ENCODE results near the gene ARHGEF10L. TPM values are rescaled to one million over a fixed set of nuclear protein-coding genes. Genes with fewer than 3 reads are reported as not detected.
"Not testable (repeated sequence)": the region's sequence is repeated elsewhere in the genome, so short reads cannot be mapped to it uniquely, and the experiment has no call there.

ARHGEF10L gene
- total RNA-seq, 2 experiments from 2014 or later: not detected

GRCh38 chr1:17739050-17739449, 199.6 kb downstream of the ARHGEF10L start:
- no peak overlapping the region for H3K4me3 Mint-ChIP-seq
- no peak overlapping the region for H3K27ac Mint-ChIP-seq
- CTCF ChIA-PET: no interaction called here
- POLR2A ChIA-PET: no interaction called here
- peaks cover 2% of the 10 kb centered on the region for H3K27me3 Mint-ChIP-seq
- H3K36me3 Mint-ChIP-seq (ENCODE audit: low read depth): no peaks in the 10 kb centered on the region
- DNase-seq: no peak
- no peaks in the 10 kb centered on the region for H3K9me3 Mint-ChIP-seq
- no peaks in the 10 kb centered on the region for H3K4me1 Mint-ChIP-seq

- CTCF ChIA-PET: no interaction called here
- Mint-ChIP-seq H3K27me3 (peaks cover 2% of the 10 kb centered on the region), H3K9me3 (no peaks in the 10 kb centered on the region), H3K27ac (no peak overlapping the region), H3K36me3 (ENCODE audit: low read depth) (no peaks in the 10 kb centered on the region), H3K4me3 (no peak overlapping the region), H3K4me1 (no peaks in the 10 kb centered on the region)
- POLR2A ChIA-PET: no interaction called here
- DNase-seq: no peak
Observed at GRCh38 chr1:17741052-17741451, 201.6 kb downstream of the ARHGEF10L start.

GRCh38 chr1:17742583-17742982, 203.1 kb downstream of the ARHGEF10L start:
- no peak overlapping the region for H3K27ac Mint-ChIP-seq
- H3K27me3 Mint-ChIP-seq: peaks cover 2% of the 10 kb centered on the region
- DNase-seq: no peak
- H3K4me1 Mint-ChIP-seq: no peaks in the 10 kb centered on the region
- ChIA-PET CTCF (no interaction called here), POLR2A (no interaction called here)
- H3K9me3 Mint-ChIP-seq: no peaks in the 10 kb centered on the region
- H3K4me3 Mint-ChIP-seq: no peak overlapping the region
- no peaks in the 10 kb centered on the region for H3K36me3 Mint-ChIP-seq (ENCODE audit: low read depth)

- H3K9me3 Mint-ChIP-seq: no peaks in the 10 kb centered on the region
- H3K4me1 Mint-ChIP-seq: no peaks in the 10 kb centered on the region
- CTCF ChIA-PET: no interaction called here
Observed at GRCh38 chr1:17743008-17743647, 203.6 kb downstream of the ARHGEF10L start.

GRCh38 chr1:17743925-17744324, 204.4 kb downstream of the ARHGEF10L start:
- Mint-ChIP-seq H3K9me3 (no peaks in the 10 kb centered on the region), H3K27ac (no peak overlapping the region), H3K4me1 (no peaks in the 10 kb centered on the region), H3K4me3 (no peak overlapping the region), H3K27me3 (peaks cover 2% of the 10 kb centered on the region), H3K36me3 (ENCODE audit: low read depth) (no peaks in the 10 kb centered on the region)
- ChIA-PET CTCF (no interaction called here), POLR2A (no interaction called here)
- DNase-seq: no peak

More at GRCh38 chr1:17743008-17743647, 203.6 kb downstream of the ARHGEF10L start:
- H3K4me3 Mint-ChIP-seq: no peak overlapping the region
- H3K27ac Mint-ChIP-seq: no peak overlapping the region
- POLR2A ChIA-PET: no interaction called here
- no peaks in the 10 kb centered on the region for H3K36me3 Mint-ChIP-seq (ENCODE audit: low read depth)
- H3K27me3 Mint-ChIP-seq: peaks cover 2% of the 10 kb centered on the region
- DNase-seq: no peak

GRCh38 chr1:17744666-17745478, 205.4 kb downstream of the ARHGEF10L start:
- Mint-ChIP-seq H3K9me3 (no peaks in the 10 kb centered on the region), H3K4me1 (no peaks in the 10 kb centered on the region), H3K36me3 (ENCODE audit: low read depth) (no peaks in the 10 kb centered on the region), H3K4me3 (no peak overlapping the region), H3K27ac (no peak overlapping the region), H3K27me3 (peaks cover 2% of the 10 kb centered on the region)
- no peak for DNase-seq
- ChIA-PET POLR2A (no interaction called here), CTCF (no interaction called here)

GRCh38 chr1:17745479-17745955, 206.0 kb downstream of the ARHGEF10L start:
- H3K4me3 Mint-ChIP-seq: no peak overlapping the region
- no peaks in the 10 kb centered on the region for H3K4me1 Mint-ChIP-seq
- POLR2A ChIA-PET: no interaction called here
- no peaks in the 10 kb centered on the region for H3K36me3 Mint-ChIP-seq (ENCODE audit: low read depth)
- no peaks in the 10 kb centered on the region for H3K9me3 Mint-ChIP-seq
- no peak for DNase-seq
- peaks cover 2% of the 10 kb centered on the region for H3K27me3 Mint-ChIP-seq
- CTCF ChIA-PET: no interaction called here
- H3K27ac Mint-ChIP-seq: no peak overlapping the region

GRCh38 chr1:17746281-17746680, 206.8 kb downstream of the ARHGEF10L start:
- DNase-seq: not testable (repeated sequence)

GRCh38 chr1:17746920-17747319, 207.4 kb downstream of the ARHGEF10L start:
- CTCF ChIA-PET: no interaction called here
- no peak for DNase-seq
- POLR2A ChIA-PET: no interaction called here
- Mint-ChIP-seq H3K27me3 (peaks cover 2% of the 10 kb centered on the region), H3K9me3 (peaks cover under 1% of the 10 kb centered on the region), H3K4me1 (no peaks in the 10 kb centered on the region), H3K27ac (no peak overlapping the region), H3K4me3 (no peak overlapping the region), H3K36me3 (ENCODE audit: low read depth) (no peaks in the 10 kb centered on the region)

More at GRCh38 chr1:17746281-17746680, 206.8 kb downstream of the ARHGEF10L start:
- H3K4me3 Mint-ChIP-seq; H3K27me3 Mint-ChIP-seq; H3K9me3 Mint-ChIP-seq; H3K36me3 Mint-ChIP-seq (ENCODE audit: low read depth); CTCF ChIA-PET; POLR2A ChIA-PET; H3K27ac Mint-ChIP-seq; H3K4me1 Mint-ChIP-seq: not testable (repeated sequence)

Other genes with a start within 250 kb of the ARHGEF10L start
- under 1 TPM; 0.17 to 0.23 TPM for gene PADI4, start 231.5 kb upstream of the ARHGEF10L start, total RNA-seq
- gene PADI6, start 167.5 kb upstream of the ARHGEF10L start, total RNA-seq: under 1 TPM; 0.10 TPM
- 100 to 1,000 TPM; 118 to 121 TPM for gene RCC2, start 100.0 kb upstream of the ARHGEF10L start, total RNA-seq
- not detected for gene ACTL8, start 215.6 kb downstream of the ARHGEF10L start, total RNA-seq